ENCODE results near the gene RBM12. TPM values are rescaled to one million over a fixed set of nuclear protein-coding genes. Genes with fewer than 3 reads are reported as not detected.

Gene RBM12
- total and polyA plus RNA-seq, 4 donors, result 3.4 to 20.0 (median 15.8) TPM

GRCh38 chr20:35661053-35661452, 3.6 kb downstream of the RBM12 start (continued):
- no peak for TF ChIP-seq CTCF (IDR thresholded peaks at IDR 0.05; ENCODE audit: low read depth, low read length, missing input control)
- TF ChIP-seq FOXA1 (IDR thresholded peaks at IDR 0.05), result no peak

- DNase-seq (ENCODE audit: low spot score), result no peak
- Histone ChIP-seq H3K36me3 (ENCODE audit: control insufficient read depth in 4 of 4, insufficient read depth in 3 of 4, low read depth in 1 of 4, low read length in 3 of 4) (peaks cover 0 to 2% (median 0%) of the 10 kb centered on the region in 4 donors), H3K9ac (ENCODE audit: low read depth in 1 of 2, low read length in 2 of 2) (no peak overlapping the region), H3K27ac (ENCODE audit: low read depth in 1 of 2, low read length in 2 of 2) (no peak overlapping the region), H3K27me3 (ENCODE audit: control insufficient read depth in 4 of 4, insufficient read depth in 4 of 4, low read length in 3 of 4) (no peaks in the 10 kb centered on the region), H3K9me3 (ENCODE audit: control insufficient read depth in 4 of 4, low read length in 3 of 4) (no peaks in the 10 kb centered on the region), H3K4me3 (ENCODE audit: low read depth in 1 of 3, low read length in 3 of 3) (no peak overlapping the region), H3K4me1 (ENCODE audit: control insufficient read depth in 4 of 4, insufficient read depth in 4 of 4, low read length in 3 of 4) (peaks cover 11 to 44% (median 22%) of the 10 kb centered on the region in 4 donors)
- 91% methylated on average over 10 of the region's 10 CpGs for WGBS
- TF ChIP-seq HNF4A (conservative IDR thresholded peaks at IDR 0.05), result no peak
- no peak for TF ChIP-seq RXRA (IDR thresholded peaks at IDR 0.05)
- TF ChIP-seq RAD21 (IDR thresholded peaks at IDR 0.05), result no peak
- TF ChIP-seq YY1 (IDR thresholded peaks at IDR 0.05), result no peak
- no peak for TF ChIP-seq EGR1 (IDR thresholded peaks at IDR 0.05; ENCODE audit: low read depth in 2 of 2)
- TF ChIP-seq REST (IDR thresholded peaks at IDR 0.05), result no peak
- TF ChIP-seq ZBTB33 (IDR thresholded peaks at IDR 0.05), result no peak
- TF ChIP-seq FOXA2 (IDR thresholded peaks at IDR 0.05), result no peak
- TF ChIP-seq HNF4G (IDR thresholded peaks at IDR 0.05), result no peak
- no peak for TF ChIP-seq GABPA (IDR thresholded peaks at IDR 0.05 in 1 of 2, conservative IDR thresholded peaks at IDR 0.05 in 1 of 2)
These were observed 4.4 kb downstream of the RBM12 start for GRCh38 chr20:35660122-35660937.

- Histone ChIP-seq H3K9me3 (ENCODE audit: control insufficient read depth in 4 of 4, low read length in 3 of 4) (no peaks in the 10 kb centered on the region), H3K9ac (ENCODE audit: low read depth in 1 of 2, low read length in 2 of 2) (no peak overlapping the region), H3K4me3 (ENCODE audit: low read depth in 1 of 3, low read length in 3 of 3) (no peak overlapping the region), H3K4me1 (ENCODE audit: control insufficient read depth in 4 of 4, insufficient read depth in 4 of 4, low read length in 3 of 4) (peaks cover 8 to 27% (median 11%) of the 10 kb centered on the region in 4 donors), H3K27ac (ENCODE audit: low read depth in 1 of 2, low read length in 2 of 2) (no peak overlapping the region), H3K36me3 (ENCODE audit: control insufficient read depth in 4 of 4, insufficient read depth in 3 of 4, low read depth in 1 of 4, low read length in 3 of 4) (peaks cover 1 to 21% (median 15%) of the 10 kb centered on the region in 4 donors), H3K27me3 (ENCODE audit: control insufficient read depth in 4 of 4, insufficient read depth in 4 of 4, low read length in 3 of 4) (no peaks in the 10 kb centered on the region)
- DNase-seq (ENCODE audit: low spot score), result no peak
- WGBS, result 32% methylated on average over 1 of the region's 1 CpG
- TF ChIP-seq REST (IDR thresholded peaks at IDR 0.05), result no peak
- no peak for TF ChIP-seq RXRA (IDR thresholded peaks at IDR 0.05)
- TF ChIP-seq JUND (IDR thresholded peaks at IDR 0.05), result no peak
- no peak for TF ChIP-seq CTCF (IDR thresholded peaks at IDR 0.05; ENCODE audit: low read depth, low read length, missing input control)
- TF ChIP-seq NR2F2 (IDR thresholded peaks at IDR 0.05), result no peak
- TF ChIP-seq MAX (IDR thresholded peaks at IDR 0.05), result no peak
- TF ChIP-seq YY1 (IDR thresholded peaks at IDR 0.05), result no peak
These were observed 7.4 kb downstream of the RBM12 start for GRCh38 chr20:35657271-35657670.

Data from liver (tissue), 9 donors.